Measurements from ENCODE around the gene OSM.
A peak's percentile ranks its signal among the peaks of the same experiment; 100 is the strongest.
"Not testable (repeated sequence)": the region's sequence is repeated elsewhere in the genome, so short reads cannot be mapped to it uniquely, and the experiment has no call there.

OSM gene

GRCh38 chr22:30241576-30242371 is 24.9 kb downstream of the OSM start:
- no peak for DNase-seq

- DNase-seq, result no peak
Measured at GRCh38 chr22:30240541-30241417, 25.9 kb downstream of the OSM start.

- DNase-seq, result no peak
Measured at GRCh38 chr22:30239488-30240405, 26.9 kb downstream of the OSM start.

GRCh38 chr22:30238661-30239487 is 27.8 kb downstream of the OSM start:
- no peak for DNase-seq

GRCh38 chr22:30238136-30238535 is 28.5 kb downstream of the OSM start:
- no peak for DNase-seq

GRCh38 chr22:30236875-30237274 is 29.8 kb downstream of the OSM start:
- no peak for DNase-seq

- DNase-seq, result peak; percentile 61
Measured at GRCh38 chr22:30235687-30236170, 30.9 kb downstream of the OSM start.

- no peak for DNase-seq
Measured at GRCh38 chr22:30234786-30235470, 31.7 kb downstream of the OSM start.

- not testable (repeated sequence) for DNase-seq
Measured at GRCh38 chr22:30234325-30234724, 32.3 kb downstream of the OSM start.

- DNase-seq, result no peak
Measured at GRCh38 chr22:30233582-30233981, 33.1 kb downstream of the OSM start.

- DNase-seq, result no peak
Measured at GRCh38 chr22:30232716-30233218, 33.9 kb downstream of the OSM start.

GRCh38 chr22:30230787-30231461 is 35.7 kb downstream of the OSM start:
- DNase-seq, result no peak

GRCh38 chr22:30230330-30230729 is 36.3 kb downstream of the OSM start:
- no peak for DNase-seq

GRCh38 chr22:30228509-30229359 is 37.9 kb downstream of the OSM start:
- no peak for DNase-seq

GRCh38 chr22:30227438-30228228 is 39.0 kb downstream of the OSM start:
- DNase-seq, result no peak

GRCh38 chr22:30226192-30226832 is 40.3 kb downstream of the OSM start:
- DNase-seq, result no peak

GRCh38 chr22:30225220-30225927 is 41.3 kb downstream of the OSM start:
- DNase-seq, result no peak

Measured in amniotic stem cell (primary cell).